IPS DF 6.9 (cell line): ENCODE measurements around the gene MLLT6.

Source experiments
- DNase-seq: peaks from one replicate; pipeline ENCODE4 v3.0.0-alpha.2; 2013; ENCODE audit warnings: low read depth, low spot score
- H3K27ac ChIP-seq: one replicate; pipeline ENCODE4 v1.5.1; 2013; ENCODE audit warnings: low read length, control low read depth
- H3K27me3 ChIP-seq: 2 replicates; pipeline ENCODE4 v1.6.1; 2013; ENCODE audit warnings: mild to moderate bottlenecking, low read length; ENCODE audit not compliant: control insufficient read depth, insufficient read depth
- H3K36me3 ChIP-seq: 2 replicates; pipeline ENCODE4 v1.6.1; 2013; ENCODE audit warnings: low read length; ENCODE audit not compliant: control insufficient read depth, insufficient read depth
- H3K4me1 ChIP-seq: 2 replicates; pipeline ENCODE4 v1.6.1; 2013; ENCODE audit warnings: low read length; ENCODE audit not compliant: control insufficient read depth, insufficient read depth
- H3K4me3 ChIP-seq: 2 replicates; pipeline ENCODE4 v1.5.1; 2013; ENCODE audit warnings: mild to moderate bottlenecking, low read length
- H3K9me3 ChIP-seq: 2 replicates; pipeline ENCODE4 v1.6.1; 2013; ENCODE audit warnings: low read length, inconsistent platforms; ENCODE audit not compliant: control insufficient read depth, insufficient read depth
- WGBS: extraction: QIAGEN DNeasy Blood & Tissue Kit; methylation state at CpG from one replicate; pipeline ENCODE4 v1.1.7; 2013; ENCODE audit warnings: mixed read lengths, missing lambda C conversion rate; ENCODE audit not compliant: insufficient read length, insufficient coverage; 5-methylcytosine and 5-hydroxymethylcytosine counted together

The MLLT6 gene

DNA sequence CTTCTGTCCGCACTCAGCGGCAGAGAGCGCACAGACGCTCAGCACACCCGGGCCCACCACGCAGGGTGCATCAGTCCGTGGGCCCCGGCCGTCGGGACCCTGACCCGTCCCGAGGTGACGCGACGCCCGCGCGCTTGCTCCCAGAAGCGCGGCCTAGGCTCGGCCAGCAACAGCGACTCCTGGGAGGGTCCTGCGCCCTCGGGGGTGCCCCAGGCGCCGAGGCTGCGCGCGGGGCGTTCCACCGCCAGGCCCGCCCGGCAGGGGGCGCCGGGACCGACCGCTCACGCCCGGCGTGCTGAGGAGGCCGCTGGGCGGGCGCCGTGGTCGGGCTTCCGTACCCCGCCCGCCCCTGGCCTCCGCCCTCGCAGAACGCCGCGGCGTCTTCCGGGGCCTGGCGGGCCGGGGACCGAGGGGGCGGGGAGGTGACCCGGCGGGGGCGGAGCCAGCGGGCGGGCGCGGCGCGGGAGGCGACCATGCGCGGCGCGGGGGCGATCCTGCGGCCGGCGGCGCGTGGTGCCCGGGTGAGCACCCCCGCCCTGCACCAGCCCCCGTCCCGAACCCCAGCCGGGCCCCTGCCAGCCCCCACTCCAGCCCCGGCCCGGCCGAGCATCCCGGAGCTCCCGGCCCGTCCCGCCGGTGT lies 24.9 kb downstream of the MLLT6 start, which contains the start of gene CISD3:
TSS of gene CISD3 (plus strand) at position 456 of the 640 bp plus-strand sequence. CDS start at position 474, 18 bp downstream.
- H3K27me3 ChIP-seq: peaks cover 5% of the 10 kb centered on the region; the same call in 1 of the 2 replicates
- peak within 1 kb of the TSS; percentile 63 for H3K4me3 ChIP-seq
- no CpG with 5 or more reads among the region's 92 CpGs for WGBS
- H3K27ac ChIP-seq: no peak within 1 kb of the TSS
- DNase-seq: no peak
- no peaks in the 10 kb centered on the region for H3K9me3 ChIP-seq
- H3K36me3 ChIP-seq: no peaks in the 10 kb centered on the region
- H3K4me1 ChIP-seq: peaks cover 8% of the 10 kb centered on the region

DNA sequence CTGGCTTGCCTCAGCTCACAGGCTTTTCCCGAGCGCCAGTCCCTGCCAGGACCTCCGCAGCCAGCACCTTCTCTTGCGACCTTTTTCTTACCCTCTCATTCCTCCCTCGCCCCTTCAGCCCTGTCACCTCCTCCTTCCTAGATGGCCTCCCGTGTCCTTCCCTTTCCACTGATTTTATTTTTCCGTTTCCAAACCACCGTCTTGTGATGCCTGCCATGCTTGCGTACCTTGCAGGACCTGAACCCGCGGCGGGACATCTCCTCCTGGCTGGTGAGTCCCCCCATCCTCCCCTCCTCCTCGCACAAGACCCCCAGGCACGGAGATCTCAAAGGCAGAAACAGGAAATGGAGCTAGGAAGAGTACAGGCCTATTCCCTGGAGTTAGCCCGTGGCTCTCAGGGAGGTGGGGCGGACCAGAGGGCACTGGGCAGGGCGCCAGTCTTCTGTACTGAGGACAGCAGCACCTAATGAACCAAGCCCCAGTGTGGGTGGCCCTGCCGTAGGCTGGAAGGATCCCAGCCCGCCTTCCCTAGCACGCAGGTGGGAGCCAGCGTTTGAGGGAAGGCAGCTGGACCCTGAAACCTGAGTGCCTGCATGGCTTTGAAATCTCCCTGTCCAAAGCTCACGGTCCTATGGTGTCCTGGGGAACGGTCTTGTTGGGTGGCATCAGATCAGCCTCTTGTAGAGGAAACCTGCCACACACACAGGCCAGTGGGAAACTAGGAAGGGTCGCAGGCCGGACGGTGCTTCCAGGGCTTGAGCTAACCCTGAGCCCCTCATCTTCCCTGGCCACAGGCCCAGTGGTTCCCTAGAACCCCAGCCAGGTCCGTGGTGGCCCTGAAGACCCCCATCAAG lies 25.7 kb downstream of the MLLT6 start:
- Histone ChIP-seq H3K27me3 (peaks cover 5% of the 10 kb centered on the region; the same call in 1 of the 2 replicates), H3K4me3 (peak overlapping the region; percentile 63), H3K9me3 (no peaks in the 10 kb centered on the region), H3K27ac (no peak overlapping the region), H3K4me1 (peaks cover 9% of the 10 kb centered on the region), H3K36me3 (peaks cover 7% of the 10 kb centered on the region)
- WGBS: no CpG with 5 or more reads among the region's 27 CpGs
- DNase-seq: no peak

GRCh38 chr17:38731526-38732294 lies 26.6 kb downstream of the MLLT6 start:
- peaks cover 10% of the 10 kb centered on the region for H3K36me3 ChIP-seq
- H3K4me1 ChIP-seq: peaks cover 9% of the 10 kb centered on the region
- H3K4me3 ChIP-seq: no peak overlapping the region
- DNase-seq: no peak
- no CpG with 5 or more reads among the region's 8 CpGs for WGBS
- H3K27me3 ChIP-seq: peaks cover 5% of the 10 kb centered on the region; the same call in 1 of the 2 replicates
- no peak overlapping the region for H3K27ac ChIP-seq
- no peaks in the 10 kb centered on the region for H3K9me3 ChIP-seq

DNA sequence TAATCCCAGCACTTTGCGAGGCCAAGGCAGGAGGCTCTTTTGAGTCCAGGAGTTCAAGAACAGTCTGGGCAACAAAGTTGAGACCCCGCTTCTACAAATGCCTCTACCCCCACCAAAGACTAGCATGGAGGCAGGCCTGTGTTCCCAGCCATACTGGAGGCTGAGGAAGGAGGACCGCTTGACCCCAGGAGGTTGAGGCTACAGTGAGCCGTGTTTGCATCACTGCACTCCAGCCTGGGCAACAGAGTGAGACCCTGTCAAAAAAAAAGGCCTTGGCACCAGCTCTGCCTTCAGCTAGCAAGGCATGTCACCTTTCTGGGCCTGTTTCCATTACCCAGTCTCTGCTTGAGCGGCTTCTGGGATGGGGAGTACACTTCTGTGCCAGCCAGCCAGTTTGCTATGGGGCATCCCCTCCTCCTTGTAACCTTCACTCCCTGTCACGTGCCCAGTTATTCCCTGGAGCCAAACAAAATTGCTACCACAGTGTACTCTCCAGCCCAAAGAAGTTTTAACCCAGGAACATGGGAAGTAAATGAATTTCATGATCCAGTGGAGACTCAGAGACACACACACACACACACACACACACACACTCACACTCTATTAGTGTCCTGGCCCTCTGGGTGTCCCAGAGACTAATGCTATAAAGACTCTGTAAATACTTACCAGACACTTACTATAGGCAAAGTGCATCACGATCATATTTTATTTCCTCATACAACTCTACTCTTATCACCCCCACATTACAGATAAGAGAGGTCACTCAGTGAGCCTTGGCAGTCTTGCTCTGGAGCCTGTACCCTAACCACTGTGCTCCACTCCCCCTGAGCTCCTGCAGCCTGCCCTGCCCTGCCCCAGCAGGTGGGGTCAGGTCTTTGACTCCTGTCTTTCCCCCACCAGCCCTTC lies 27.6 kb downstream of the MLLT6 start:
- peaks cover 9% of the 10 kb centered on the region for H3K4me1 ChIP-seq
- no peak for DNase-seq
- WGBS: 100% methylated on average over 1 of the region's 7 CpGs
- H3K4me3 ChIP-seq: no peak overlapping the region
- no peaks in the 10 kb centered on the region for H3K9me3 ChIP-seq
- H3K27me3 ChIP-seq: peaks cover 5% of the 10 kb centered on the region; the same call in 1 of the 2 replicates
- H3K36me3 ChIP-seq: peaks cover 10% of the 10 kb centered on the region
- no peak overlapping the region for H3K27ac ChIP-seq

- Histone ChIP-seq H3K36me3 (peaks cover 15% of the 10 kb centered on the region), H3K27ac (no peak overlapping the region), H3K4me3 (no peak overlapping the region), H3K27me3 (peaks cover 4% of the 10 kb centered on the region; the same call in 1 of the 2 replicates), H3K9me3 (no peaks in the 10 kb centered on the region), H3K4me1 (peaks cover 9% of the 10 kb centered on the region)
- DNase-seq: no peak
- WGBS: no CpG with 5 or more reads among the region's 9 CpGs
Observed at GRCh38 chr17:38733282-38733981, 28.4 kb downstream of the MLLT6 start.

DNA sequence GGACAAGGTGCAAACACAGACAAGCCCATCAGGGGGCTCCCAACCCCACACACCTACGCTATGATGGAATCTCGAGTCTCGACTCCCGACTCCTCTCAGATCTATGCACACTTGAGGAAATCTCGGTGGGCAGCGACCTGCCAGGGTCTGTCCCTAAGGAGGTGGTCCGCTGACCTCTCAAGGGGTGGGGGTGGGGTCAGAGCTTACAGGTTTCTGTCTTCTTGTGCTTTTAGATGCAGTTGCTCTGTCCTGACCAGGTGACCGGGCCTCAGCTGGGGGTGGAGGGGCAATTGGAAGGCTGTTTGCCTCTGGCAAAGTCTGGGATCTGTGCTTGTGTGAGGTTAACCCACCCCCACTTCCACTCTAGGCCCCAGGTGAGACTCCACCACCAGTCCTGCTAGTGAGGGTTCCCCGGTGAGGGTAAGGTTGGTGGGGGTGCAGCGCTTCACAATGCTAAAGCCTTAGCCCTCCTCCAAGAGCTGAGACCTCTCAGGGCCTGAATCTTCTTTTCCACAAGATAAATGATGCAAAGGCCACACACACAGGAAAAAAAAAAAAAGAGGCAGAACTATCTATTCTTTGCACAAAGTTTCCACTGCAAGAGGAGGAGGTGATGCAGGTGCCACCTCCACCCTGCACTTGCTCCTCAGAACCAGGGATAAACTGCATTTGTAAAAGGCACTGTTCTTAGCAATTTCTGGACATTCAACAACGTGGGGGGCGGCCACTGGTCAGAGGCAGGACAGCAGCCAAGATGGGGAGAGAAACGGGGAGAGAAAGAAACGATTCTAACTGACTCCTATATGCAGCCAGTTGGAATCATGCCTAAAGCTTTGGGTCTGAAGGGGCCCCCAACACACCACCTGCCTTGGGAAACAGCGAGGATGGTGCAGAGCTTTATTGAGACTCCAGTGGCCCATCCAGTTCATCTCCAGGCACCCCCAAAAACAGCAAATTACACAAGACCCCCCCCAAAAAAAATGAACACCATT lies 29.2 kb downstream of the MLLT6 start:
- no peak for DNase-seq
- Histone ChIP-seq H3K27ac (no peak overlapping the region), H3K27me3 (no peaks in the 10 kb centered on the region; the same call in 1 of the 2 replicates), H3K36me3 (peaks cover 22% of the 10 kb centered on the region), H3K9me3 (no peaks in the 10 kb centered on the region), H3K4me1 (peaks cover 9% of the 10 kb centered on the region), H3K4me3 (no peak overlapping the region)
- WGBS: no CpG with 5 or more reads among the region's 15 CpGs

- Histone ChIP-seq H3K4me3 (no peak overlapping the region), H3K27me3 (no peaks in the 10 kb centered on the region), H3K36me3 (peaks cover 31% of the 10 kb centered on the region), H3K4me1 (peaks cover 7% of the 10 kb centered on the region), H3K27ac (no peak overlapping the region), H3K9me3 (no peaks in the 10 kb centered on the region)
- no peak for DNase-seq
- no CpG with 5 or more reads among the region's 23 CpGs for WGBS
Observed at GRCh38 chr17:38735161-38735997, 30.3 kb downstream of the MLLT6 start.

- WGBS: no CpG with 5 or more reads among the region's 14 CpGs
- peaks cover 34% of the 10 kb centered on the region for H3K36me3 ChIP-seq
Observed at GRCh38 chr17:38738007-38738662, 33.1 kb downstream of the MLLT6 start.

More at GRCh38 chr17:38738007-38738662, 33.1 kb downstream of the MLLT6 start:
- no peaks in the 10 kb centered on the region for H3K9me3 ChIP-seq
- no peak for DNase-seq
- no peak overlapping the region for H3K4me3 ChIP-seq
- 0 out of 2 replicates have a peak, but pooled peaks cover 2% of the 10 kb centered on the region for H3K4me1 ChIP-seq
- H3K27me3 ChIP-seq: no peaks in the 10 kb centered on the region
- no peak overlapping the region for H3K27ac ChIP-seq
